Body of pancreas (tissue), 4 donors: Measurements from ENCODE around the gene IBA57.
"Not testable (repeated sequence)": the region's sequence is repeated elsewhere in the genome, so short reads cannot be mapped to it uniquely, and the experiment has no call there.

ENCODE experiments used
- CTCF ChIP-seq, 7 experiments: fragments of 450-650 bp in 4 of 7; fragments of 200-600 bp in 3 of 7; sonication (generic) in 3 of 7; IDR thresholded peaks; one replicate each; pipeline ENCODE4 v1.5.1; 2016 to 2019; ENCODE audit warnings: antibody characterized with exemption in 7 of 7
- POLR2A ChIP-seq, 3 donors: fragments of 450-650 bp; IDR thresholded peaks; one replicate each; pipeline ENCODE4 v1.6.1; 2016; ENCODE audit warnings: antibody characterized with exemption in 3 of 3, mild to moderate bottlenecking in 2 of 3

GRCh38 chr1:228173528-228174481, 8.2 kb downstream of the IBA57 start:
- TF ChIP-seq CTCF, POLR2A (IDR thresholded peaks at IDR 0.05): not testable (repeated sequence)
